Dermis microvascular lymphatic vessel endothelial cell (primary cell): ENCODE measurements around the gene VIPR2. TPM values are rescaled to one million over a fixed set of nuclear protein-coding genes. Genes with fewer than 3 reads are reported as not detected.
"Not testable (repeated sequence)": the region's sequence is repeated elsewhere in the genome, so short reads cannot be mapped to it uniquely, and the experiment has no call there.

Experiments
- DNase-seq, 2 donors: peaks; one replicate each; pipeline versions ENCODE4 v3.0.0 to v3.0.0-alpha.2; 2010; ENCODE audit warnings: low read depth in 2 of 2
- total RNA-seq: library from RNA; depleted of rRNA; stranded (reverse); fragments of >200 nt; gene quantifications from 2 replicates; pipeline ENCODE4 v1.2.1, GENCODE V29; 2014

The VIPR2 gene
- not detected in 2 replicates for total RNA-seq

DNA sequence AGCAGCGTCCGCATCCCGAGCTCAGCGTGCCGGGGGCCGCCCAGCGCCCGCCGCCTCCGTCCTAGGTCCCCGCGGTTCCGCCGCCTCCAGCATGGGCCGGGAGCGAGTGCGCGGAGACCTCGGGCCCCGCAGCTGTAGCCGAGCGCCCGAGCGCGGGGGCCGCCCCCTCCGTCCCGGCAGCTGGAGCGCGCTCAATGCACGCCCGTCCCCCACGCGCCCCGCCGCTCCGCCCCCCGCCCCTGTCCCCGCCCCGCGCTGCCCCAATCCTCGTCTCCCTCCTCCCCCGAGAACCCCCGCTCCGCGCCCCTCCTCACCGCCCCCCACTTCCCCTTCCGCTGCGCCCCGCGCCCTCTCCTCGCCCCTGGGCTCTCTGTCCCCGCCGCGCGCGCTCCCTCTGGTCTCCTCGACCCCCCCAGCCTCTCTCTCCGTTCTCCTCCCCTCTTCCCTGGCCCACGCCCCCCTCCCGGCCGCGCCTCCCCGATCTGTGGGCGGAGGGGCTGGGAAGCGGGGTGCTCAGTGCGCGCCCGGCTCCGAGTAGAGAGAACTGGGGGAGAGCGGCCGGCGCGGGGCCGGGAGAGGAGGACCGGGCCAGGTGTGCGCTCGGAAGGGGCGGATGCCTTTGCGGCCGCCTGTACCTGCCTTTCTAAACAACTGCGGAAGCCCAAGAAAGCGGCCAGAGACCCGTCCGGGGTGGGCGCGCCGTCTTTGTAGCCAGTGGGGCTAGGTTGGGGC lies at the start of gene VIPR2:
Gene VIPR2, minus strand, starts transcription at position 110 of the 732 bp plus-strand sequence. Its CDS starts 96 bp downstream, at position 14.
- no peak for DNase-seq

DNA sequence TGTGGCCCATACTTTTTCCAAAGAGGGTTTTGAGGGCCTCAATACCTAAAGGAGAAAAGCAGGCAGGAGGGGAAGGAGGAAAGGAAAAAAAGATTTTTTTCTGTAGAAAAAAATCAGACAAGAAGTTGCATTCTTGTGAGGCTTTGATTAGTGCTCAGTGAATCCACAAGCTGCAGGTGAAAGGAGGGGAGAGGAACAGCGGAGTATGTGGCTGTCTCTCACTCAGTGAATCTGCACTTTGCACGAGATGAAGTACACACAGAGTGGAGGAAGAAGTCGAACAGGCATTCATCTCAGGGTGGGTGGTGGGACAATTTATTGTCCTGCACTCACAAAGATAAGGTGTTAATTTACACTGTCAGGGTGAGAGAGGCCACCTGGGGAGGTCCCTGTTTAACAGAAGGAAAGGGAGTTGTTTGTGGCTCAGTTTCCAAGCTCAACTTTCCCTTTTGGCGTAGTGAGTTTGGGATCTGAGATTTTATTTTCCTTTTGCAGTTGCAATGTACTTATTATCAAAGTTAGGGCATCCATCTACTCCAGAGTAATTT lies 49.0 kb upstream of the VIPR2 start:
- DNase-seq, result no peak

GRCh38 chr7:159192725-159193453 lies 48.2 kb upstream of the VIPR2 start:
- DNase-seq, result no peak

DNA sequence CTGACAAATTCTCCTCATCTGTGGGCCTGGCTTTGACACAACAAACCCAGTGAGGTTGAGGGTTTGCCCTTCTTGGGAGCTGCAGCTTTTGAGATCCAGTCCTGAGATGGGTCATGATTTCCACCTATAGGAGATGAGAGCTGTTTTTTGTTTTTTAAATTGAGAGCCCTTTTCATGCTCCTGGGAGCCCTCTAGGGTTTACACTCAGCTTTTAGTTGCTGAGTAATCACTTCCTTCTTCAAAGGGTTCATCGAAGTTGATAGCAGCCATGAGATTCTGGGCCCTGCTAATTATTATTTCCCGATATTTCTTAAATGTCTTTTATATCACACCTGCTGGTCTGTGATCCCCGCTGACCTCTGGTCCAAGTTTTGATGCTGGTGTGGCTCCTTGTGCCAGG lies 47.3 kb upstream of the VIPR2 start:
- DNase-seq, result no peak

- no peak for DNase-seq
These were observed 46.6 kb upstream of the VIPR2 start for GRCh38 chr7:159191236-159191635.

DNA sequence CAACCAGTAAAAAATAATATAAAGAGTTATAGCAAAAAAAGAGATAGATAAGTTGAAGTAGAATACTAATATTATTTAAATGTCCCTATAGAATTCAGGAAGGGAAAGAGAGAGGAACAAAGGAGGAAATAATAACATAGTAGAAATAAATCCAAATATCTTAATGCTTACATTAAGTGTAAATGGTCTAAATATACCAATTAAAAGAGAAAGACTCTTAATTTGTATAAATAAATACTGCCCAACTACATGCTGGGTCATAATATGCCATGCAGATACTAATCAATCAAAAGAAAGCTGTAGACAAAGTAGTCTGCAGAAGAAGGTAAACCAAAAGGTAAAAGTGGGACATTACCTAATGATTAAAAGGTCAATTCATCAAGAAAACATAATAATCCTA lies 43.3 kb upstream of the VIPR2 start:
- DNase-seq, result no peak

- DNase-seq, result no peak
These were observed 34.6 kb upstream of the VIPR2 start for GRCh38 chr7:159179241-159179640.

- DNase-seq, result no peak
These were observed 32.8 kb upstream of the VIPR2 start for GRCh38 chr7:159177284-159177953.

- no peak for DNase-seq
These were observed 31.1 kb upstream of the VIPR2 start for GRCh38 chr7:159175792-159176191.

- DNase-seq, result not testable (repeated sequence)
These were observed 30.4 kb upstream of the VIPR2 start for GRCh38 chr7:159175100-159175499.

DNA sequence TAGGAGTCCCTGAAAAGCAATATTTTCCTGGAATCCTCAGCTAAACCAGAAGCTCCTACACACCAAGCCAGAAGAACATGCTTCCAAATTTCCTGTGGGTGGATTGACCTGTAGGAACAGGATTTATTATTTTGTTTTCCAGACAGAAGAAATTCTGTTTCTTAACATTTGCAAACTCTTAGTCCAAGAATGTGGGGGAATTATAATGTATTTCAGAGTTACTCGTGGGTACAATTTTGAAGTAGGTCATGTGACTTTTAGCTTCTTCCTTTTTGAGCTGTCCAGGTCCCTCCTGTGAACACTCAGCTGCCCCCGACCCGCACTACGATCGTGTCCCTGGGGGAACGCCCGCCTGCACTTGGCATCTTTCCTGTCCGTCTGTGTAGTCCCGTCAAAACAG lies 27.7 kb upstream of the VIPR2 start:
- DNase-seq, result no peak

DNA sequence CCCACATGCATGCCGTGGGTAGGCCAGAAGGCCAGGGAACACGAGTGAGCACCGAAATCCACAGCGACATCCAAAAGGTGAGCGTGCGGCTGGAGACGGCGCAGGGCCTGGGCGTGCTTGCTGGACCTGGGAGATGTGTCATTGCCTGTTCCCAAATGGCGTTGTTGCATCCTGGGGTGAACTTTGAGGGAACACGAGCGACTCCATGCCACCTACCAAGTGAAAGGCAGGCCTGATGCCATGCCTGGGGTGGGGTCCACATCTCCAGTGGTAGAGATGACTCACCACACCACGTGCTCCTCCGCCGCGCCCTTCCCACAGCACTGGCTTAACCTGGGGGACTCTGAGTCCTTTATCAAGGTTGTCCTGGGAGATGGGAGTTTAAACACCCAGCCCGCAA lies 24.7 kb upstream of the VIPR2 start:
- no peak for DNase-seq

DNA sequence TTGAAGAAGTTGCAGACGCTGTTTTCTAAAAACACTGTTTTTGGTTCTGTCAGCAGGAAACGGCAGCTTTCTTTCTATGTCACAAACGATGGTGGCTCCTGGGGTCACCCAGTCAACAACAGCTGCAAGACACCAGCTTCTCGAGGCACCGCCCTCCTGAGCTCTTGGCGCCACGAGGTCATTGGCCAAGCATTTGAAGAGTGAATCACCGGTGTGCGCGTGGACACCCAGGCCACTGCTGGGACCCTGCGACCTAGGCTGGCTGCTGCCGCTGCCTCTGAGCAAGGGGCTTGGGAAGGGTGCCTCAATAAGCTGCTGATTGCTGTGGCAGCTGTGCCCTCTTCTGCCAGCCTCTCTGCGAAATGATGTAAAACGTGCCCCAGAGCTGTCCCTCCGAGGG lies 22.5 kb upstream of the VIPR2 start:
- DNase-seq, result no peak

DNA sequence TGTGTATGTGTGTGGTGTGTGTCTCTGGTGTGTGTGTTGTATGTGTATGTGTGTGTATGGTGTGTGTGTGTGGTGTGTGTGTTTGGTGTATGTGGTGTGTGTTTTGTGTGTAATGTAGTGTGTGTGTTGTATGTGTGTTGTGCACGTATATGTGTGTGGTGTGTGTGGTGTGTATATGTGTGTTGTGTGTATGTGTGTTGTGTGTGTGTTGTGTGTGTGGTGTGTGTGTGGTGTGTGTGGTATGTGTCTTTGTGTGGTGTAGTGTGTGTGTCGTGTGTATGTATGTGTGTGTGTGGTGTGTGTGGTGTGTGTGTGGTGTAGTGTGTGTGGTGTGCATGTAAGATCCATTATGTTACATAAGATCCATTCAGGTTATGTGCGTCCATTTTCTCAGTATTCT lies 21.9 kb upstream of the VIPR2 start:
- DNase-seq, result no peak

- no peak for DNase-seq
These were observed 20.7 kb upstream of the VIPR2 start for GRCh38 chr7:159165352-159165751.

- not testable (repeated sequence) for DNase-seq
These were observed 19.1 kb upstream of the VIPR2 start for GRCh38 chr7:159163703-159164301.

GRCh38 chr7:159162050-159162626 lies 17.5 kb upstream of the VIPR2 start:
- DNase-seq, result not testable (repeated sequence)

GRCh38 chr7:159160450-159160849 lies 15.8 kb upstream of the VIPR2 start:
- no peak for DNase-seq

- DNase-seq, result no peak
These were observed 15.1 kb upstream of the VIPR2 start for GRCh38 chr7:159159731-159160130.

DNA sequence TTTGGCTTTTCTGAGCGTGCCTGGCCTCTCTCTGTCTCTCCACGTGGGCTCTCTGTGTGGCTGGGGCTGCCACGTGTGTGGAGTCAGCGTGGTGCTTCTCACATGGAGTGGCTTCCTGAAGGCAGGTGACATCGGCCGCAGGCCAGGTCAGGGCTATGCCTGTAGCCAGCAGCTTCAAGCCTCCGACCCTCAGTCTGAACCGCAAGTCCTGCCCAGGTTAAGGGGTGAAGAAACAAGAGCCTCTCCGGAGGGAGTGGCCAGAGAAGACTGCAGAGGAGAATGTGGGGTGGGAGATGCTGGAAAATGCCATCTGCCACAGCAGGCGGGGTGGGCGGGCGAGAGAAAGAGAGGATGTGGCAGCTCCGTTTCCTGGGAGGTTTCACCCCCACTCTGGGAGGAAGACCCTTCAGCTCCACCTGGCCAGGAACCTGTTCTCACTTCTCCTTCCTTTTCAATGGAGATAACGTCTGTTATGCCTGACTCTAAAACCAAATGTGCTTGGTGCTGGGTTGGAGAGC lies 14.3 kb upstream of the VIPR2 start:
- no peak for DNase-seq
